HEK293T (cell line): Measurements from ENCODE around the gene CDH12.

Experiments
- CTCF ChIA-PET: fragments of 350-600 bp; formaldehyde crosslinking; extraction: SDS; loops from one replicate; lab custom pipeline; 2021; ENCODE audit warnings: antibody characterized with exemption, inconsistent platforms; lab: Yijun Ruan, JAX
- POLR2A ChIA-PET: fragments of 350-600 bp; formaldehyde crosslinking; extraction: SDS; loops from one replicate; lab custom pipeline; 2020; ENCODE audit warnings: antibody characterized with exemption, inconsistent platforms; lab: Yijun Ruan, JAX
- DNase-seq: peaks from one replicate; pipeline ENCODE4 v3.0.0; 2012; ENCODE audit warnings: mixed read lengths; ENCODE audit errors: extremely low spot score
- ARNT ChIP-seq: fragments of 450-650 bp; IDR thresholded peaks from 2 replicates; pipeline ENCODE4 v1.6.1; 2017; ENCODE audit warnings: mild to moderate bottlenecking
- BHLHE40 ChIP-seq: fragments of 450-650 bp; IDR thresholded peaks from 2 replicates; pipeline ENCODE4 v1.6.1; 2016; ENCODE audit warnings: mild to moderate bottlenecking, moderate library complexity, borderline replicate concordance
- CTBP1 ChIP-seq: fragments of 450-650 bp; IDR thresholded peaks from 2 replicates; pipeline ENCODE4 v1.6.1; 2016; ENCODE audit warnings: borderline replicate concordance
- ELF4 ChIP-seq: fragments of 450-650 bp; IDR thresholded peaks from 2 replicates; pipeline ENCODE4 v1.6.1; 2017; ENCODE audit warnings: antibody characterized with exemption
- FOXA1 ChIP-seq: fragments of 450-650 bp; IDR thresholded peaks from 2 replicates; pipeline ENCODE4 v1.6.1; 2016; ENCODE audit warnings: mild to moderate bottlenecking
- FOXK2 ChIP-seq: fragments of 450-650 bp; IDR thresholded peaks from 2 replicates; pipeline ENCODE4 v1.6.1; 2016; ENCODE audit warnings: mild to moderate bottlenecking
- FOXM1 ChIP-seq: fragments of 450-650 bp; IDR thresholded peaks from 2 replicates; pipeline ENCODE4 v1.6.1; 2017; ENCODE audit warnings: mild to moderate bottlenecking, borderline replicate concordance
- HDGF ChIP-seq: fragments of 450-650 bp; IDR thresholded peaks from 2 replicates; pipeline ENCODE4 v1.6.1; 2017; ENCODE audit warnings: antibody characterized with exemption, borderline replicate concordance
- L3MBTL2 ChIP-seq: fragments of 450-650 bp; conservative IDR thresholded peaks from 2 replicates; pipeline ENCODE4 v1.6.1; 2016; ENCODE audit warnings: mild to moderate bottlenecking
- LEF1 ChIP-seq: fragments of 450-650 bp; IDR thresholded peaks from 2 replicates; pipeline ENCODE4 v1.6.1; 2017; ENCODE audit warnings: mild to moderate bottlenecking, borderline replicate concordance
- NFRKB ChIP-seq: fragments of 450-650 bp; IDR thresholded peaks from 2 replicates; pipeline ENCODE4 v1.6.1; 2016; ENCODE audit warnings: mild to moderate bottlenecking, moderate library complexity
- SP1 ChIP-seq: fragments of 450-650 bp; IDR thresholded peaks from 2 replicates; pipeline ENCODE4 v1.6.1; 2017
- SUZ12 ChIP-seq: fragments of 450-650 bp; IDR thresholded peaks from 2 replicates; pipeline ENCODE4 v1.6.1; 2016; ENCODE audit warnings: mild to moderate bottlenecking
- TARDBP ChIP-seq: fragments of 450-650 bp; IDR thresholded peaks from 2 replicates; pipeline ENCODE4 v1.6.1; 2016
- ZNF384 ChIP-seq: fragments of 450-650 bp; IDR thresholded peaks from 2 replicates; pipeline ENCODE4 v1.6.1; 2016
- TF ChIP-seq, protein P1 (sequence below): fragments of 450-650 bp; IDR thresholded peaks from 2 replicates; pipeline ENCODE4 v1.6.1; 2016

CDH12 gene

DNA sequence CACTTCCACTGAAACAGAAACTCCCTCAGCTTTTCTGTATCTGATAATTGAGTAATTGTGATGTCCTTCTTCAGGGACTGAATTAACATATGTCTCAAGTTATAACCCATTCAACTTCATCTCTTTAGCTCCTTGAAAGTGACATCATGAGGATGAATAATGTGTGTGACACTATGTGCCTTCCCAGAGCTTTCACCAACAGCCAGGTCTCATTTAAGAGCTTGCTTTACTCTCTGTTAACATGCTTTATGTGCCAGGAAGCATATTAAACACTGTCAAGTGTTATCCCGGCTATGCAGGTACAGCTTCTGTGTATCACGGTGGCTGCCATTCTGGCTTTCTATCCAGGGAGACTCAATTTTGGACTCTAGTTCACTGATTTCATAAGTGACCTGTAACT lies 799.9 kb downstream of the CDH12 start:
- DNase-seq, result peak; percentile 9
- POLR2A ChIA-PET, result no interaction called here
- CTCF ChIA-PET, result no interaction called here
- TF ChIP-seq ZNF384 (no peak), HDGF (no peak), SUZ12 (no peak), ARNT (no peak), ELF4 (no peak), BHLHE40 (no peak), CTBP1 (no peak)
- TF ChIP-seq, protein P1, sequence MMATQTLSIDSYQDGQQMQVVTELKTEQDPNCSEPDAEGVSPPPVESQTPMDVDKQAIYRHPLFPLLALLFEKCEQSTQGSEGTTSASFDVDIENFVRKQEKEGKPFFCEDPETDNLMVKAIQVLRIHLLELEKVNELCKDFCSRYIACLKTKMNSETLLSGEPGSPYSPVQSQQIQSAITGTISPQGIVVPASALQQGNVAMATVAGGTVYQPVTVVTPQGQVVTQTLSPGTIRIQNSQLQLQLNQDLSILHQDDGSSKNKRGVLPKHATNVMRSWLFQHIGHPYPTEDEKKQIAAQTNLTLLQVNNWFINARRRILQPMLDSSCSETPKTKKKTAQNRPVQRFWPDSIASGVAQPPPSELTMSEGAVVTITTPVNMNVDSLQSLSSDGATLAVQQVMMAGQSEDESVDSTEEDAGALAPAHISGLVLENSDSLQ, result no peak

DNA sequence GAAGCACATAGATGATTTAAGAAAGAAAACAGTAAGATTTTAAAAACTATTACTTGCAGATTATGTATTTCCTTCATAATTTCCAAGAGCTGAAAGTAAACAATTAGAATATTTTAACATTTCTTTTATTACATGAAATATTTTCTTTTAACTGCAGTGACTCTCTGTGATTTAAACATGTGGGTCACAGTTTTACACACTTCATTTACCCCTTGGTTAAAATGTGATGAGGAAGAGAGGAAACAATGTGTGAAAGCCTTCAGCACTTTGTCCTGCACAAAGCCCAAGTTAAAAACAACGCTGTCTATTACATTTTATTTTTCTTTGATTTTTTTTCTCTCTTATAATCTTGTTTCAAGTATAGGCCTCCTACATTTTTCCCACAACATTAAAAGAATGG lies 801.3 kb downstream of the CDH12 start:
- TF ChIP-seq, protein P1, result no peak
- TF ChIP-seq ARNT (no peak), SUZ12 (no peak), HDGF (no peak), FOXA1 (no peak), TARDBP (no peak), SP1 (no peak), CTBP1 (no peak), L3MBTL2 (no peak), FOXM1 (no peak), ZNF384 (no peak)
- ChIA-PET CTCF (no interaction called here), POLR2A (no interaction called here)
- no peak for DNase-seq

DNA sequence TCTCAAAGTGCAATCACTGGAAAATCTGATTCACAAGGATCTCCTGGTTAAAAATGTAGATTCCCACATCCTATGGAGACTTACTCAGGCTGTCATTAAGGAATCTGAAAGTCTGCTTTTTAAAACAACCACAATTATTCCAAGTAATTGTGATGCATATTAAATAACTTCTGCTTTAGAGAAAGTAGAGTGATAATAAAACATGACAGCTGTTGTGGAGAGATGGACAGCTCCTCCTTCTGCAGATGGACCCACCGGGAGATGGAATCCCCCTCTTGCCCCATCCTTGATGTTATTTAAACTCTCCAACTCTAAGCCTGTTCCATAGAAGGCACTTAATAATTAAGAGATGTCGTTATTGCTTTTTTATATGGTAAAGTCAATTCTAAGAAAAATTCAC lies 802.2 kb downstream of the CDH12 start:
- TF ChIP-seq ELF4 (no peak), FOXM1 (no peak), LEF1 (no peak), BHLHE40 (no peak), ARNT (no peak), L3MBTL2 (no peak), CTBP1 (no peak), FOXA1 (no peak), HDGF (no peak), ZNF384 (no peak), FOXK2 (no peak), SP1 (no peak), NFRKB (no peak), SUZ12 (no peak), TARDBP (no peak)
- TF ChIP-seq, protein P1, result no peak
- CTCF ChIA-PET, result no interaction called here
- POLR2A ChIA-PET, result no interaction called here
- no peak for DNase-seq

DNA sequence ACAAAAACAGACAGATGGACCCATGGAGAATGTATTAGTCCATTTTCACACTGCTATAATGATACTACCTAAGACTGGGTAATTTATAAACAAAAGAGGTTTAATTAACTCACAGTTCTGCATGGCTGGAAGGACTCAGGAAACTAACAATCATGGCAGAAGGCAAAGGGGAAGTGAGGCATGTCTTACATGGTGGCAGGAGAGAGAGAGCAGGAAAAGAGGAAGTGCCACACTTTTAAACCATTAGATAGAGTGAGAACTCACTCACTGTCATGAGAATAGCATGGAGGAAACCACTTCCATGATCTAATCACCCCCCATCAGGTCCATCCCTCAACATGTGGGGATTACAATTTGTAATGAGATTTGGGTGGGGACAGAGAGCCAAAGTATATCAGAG lies 808.9 kb downstream of the CDH12 start:
- DNase-seq, result no peak
- ChIA-PET CTCF (no interaction called here), POLR2A (no interaction called here)
- TF ChIP-seq ELF4 (no peak), LEF1 (no peak)

DNA sequence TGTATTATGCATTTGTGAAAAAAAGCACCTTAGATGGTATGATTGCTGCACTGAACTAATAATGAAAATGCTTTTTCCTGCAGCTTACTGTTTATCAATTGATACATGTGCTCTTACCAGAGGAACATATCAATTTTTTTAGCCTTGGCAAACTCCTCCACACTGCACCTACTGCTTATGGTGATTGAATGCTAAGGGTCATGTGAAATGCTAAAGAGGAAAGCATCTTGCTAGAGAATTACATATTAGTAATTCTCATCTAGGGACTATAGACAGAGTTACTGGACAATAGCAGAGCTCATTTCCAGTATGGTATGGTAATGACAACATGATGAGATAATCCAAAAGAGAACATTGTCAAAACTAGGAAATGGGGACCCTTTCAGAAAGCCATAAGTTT lies 817.1 kb downstream of the CDH12 start:
- TF ChIP-seq CTBP1 (no peak), LEF1 (no peak), ARNT (no peak), BHLHE40 (no peak), HDGF (no peak), SUZ12 (no peak), ELF4 (no peak), FOXK2 (no peak), L3MBTL2 (no peak), TARDBP (no peak)
- TF ChIP-seq, protein P1, result no peak
- POLR2A ChIA-PET, result no interaction called here
- no peak for DNase-seq
- CTCF ChIA-PET, result no interaction called here

DNA sequence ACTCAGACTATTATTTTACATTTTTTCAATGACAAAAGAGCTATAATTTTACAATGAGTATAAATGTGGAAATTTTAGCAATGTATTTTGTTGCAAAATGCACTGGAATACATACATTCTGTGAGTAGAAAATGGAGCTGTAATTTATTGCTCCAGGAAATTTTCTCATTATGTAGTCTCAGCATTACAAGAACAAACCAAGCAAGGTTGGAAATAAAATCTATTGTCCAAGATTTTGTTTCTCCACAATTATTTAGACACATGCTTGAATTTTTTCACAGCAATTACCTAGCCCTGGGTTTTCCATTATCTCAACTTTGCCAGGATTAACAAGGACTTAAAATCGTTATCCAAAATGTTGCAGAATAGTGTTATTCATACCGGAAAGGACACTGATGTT lies 820.1 kb downstream of the CDH12 start:
- TF ChIP-seq LEF1 (no peak), L3MBTL2 (no peak)
- TF ChIP-seq, protein P1, result no peak
- ChIA-PET CTCF (no interaction called here), POLR2A (no interaction called here)
- no peak for DNase-seq
